HG02588 (cell line): Measurements from ENCODE around the gene TIMM44.
"Not testable (repeated sequence)": the region's sequence is repeated elsewhere in the genome, so short reads cannot be mapped to it uniquely, and the experiment has no call there.

ENCODE experiments used
- ATAC-seq: cut with Tn5 transposase; IDR thresholded peaks from one replicate; pipeline ENCODE4 v1.9.1; 2021; ENCODE audit warnings: mild to moderate bottlenecking, moderate library complexity; ENCODE audit not compliant: unreplicated experiment

The TIMM44 gene

DNA sequence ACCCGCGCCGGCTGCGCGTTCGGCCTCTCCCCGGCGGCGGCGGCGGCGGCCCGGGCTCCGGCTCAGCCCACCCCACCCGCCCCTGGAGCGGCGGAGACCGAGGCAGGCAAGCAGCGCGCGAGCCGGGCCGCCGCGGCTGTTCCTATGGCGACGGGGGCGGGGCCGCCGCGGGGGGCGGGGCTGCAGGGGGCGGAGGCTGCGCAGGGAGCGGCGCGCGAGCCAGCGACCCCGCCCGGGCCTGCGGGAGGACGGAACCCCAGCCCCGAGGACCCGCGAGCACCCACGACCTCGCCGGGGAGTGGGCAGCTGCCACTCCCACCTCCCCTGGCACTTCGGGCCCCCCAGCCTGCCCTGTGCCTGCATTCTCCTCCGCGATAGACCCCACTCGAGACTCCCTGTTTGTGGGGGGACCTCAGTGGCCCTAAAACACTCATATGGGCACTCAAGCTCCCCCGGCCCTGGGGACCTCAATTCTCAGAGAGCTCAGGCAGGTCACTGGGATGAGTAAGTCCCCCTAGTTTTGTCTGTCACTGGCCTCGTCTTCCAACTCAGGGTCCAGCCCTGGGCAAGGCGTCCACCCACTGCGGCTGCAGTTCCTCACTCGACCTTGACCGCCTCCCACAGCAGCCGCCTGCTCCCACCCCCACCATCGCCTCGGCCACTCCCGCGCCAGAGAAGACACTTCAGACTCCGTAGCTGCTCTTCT is 17.3 kb downstream of the TIMM44 start, which contains the start of gene CTXN1:
CTXN1 (minus strand) TSS at position 115 of the 706 bp plus-strand sequence. CDS start 597 bp downstream, outside the sequence.
- no peak for ATAC-seq

DNA sequence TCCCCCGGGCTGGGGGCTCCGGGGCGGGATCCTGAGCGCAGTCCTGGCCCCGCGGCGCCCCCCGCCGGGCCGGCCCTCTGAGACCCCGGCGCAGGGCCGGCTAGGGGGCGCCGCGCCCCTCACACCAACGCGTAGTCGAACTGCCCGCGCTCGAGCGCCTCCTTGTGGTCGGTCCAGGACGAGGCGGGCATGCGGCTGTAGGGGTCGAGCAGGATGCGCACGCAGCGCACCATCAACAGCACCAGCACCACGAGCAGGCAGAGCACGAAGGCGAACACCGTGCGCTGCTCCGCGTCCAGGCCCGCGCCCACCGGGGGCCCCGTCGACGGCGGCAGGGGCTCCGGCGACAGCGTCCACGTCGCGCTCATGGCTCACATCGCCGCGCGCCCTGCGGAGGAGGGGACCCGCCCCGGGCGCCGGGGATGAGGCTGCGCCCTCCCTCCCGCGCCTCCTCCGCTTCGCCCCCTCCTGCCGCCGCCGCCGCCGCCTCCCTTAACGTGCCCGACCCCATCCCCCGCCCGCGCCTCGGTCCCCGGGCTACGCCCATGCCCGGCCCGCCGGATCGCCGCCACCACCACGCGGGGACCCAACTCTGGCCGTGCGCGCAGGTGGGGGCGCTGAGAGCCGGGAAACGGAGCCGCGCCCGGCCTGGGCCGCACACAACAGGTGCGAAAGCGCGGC is 18.2 kb downstream of the TIMM44 start:
- no peak for ATAC-seq

DNA sequence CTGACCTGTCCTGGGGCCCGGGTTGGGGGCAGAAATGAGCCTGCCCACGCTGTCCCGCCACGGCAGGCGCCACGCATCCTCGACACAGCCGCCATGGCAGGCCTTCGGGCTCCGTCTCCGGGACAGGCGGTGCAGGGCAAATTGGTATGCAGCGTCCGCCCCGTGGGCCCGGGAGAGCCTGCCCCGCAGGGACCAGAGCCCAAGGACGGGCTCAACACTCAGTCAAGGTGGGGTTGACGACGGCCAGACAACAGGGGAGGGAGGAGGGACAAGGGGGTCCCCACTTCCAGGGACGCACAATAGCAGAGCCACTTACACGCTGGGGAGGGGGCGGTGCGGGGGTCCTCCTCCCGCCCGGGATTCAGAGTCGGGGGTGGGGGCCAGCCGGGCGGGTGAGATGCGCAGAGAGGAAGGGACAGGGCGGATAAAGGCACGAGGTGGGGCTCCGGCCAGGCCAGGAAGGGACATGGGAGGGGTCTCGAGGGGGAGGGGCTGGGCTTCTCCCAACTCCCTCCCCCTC is 18.8 kb downstream of the TIMM44 start:
- ATAC-seq = no peak

DNA sequence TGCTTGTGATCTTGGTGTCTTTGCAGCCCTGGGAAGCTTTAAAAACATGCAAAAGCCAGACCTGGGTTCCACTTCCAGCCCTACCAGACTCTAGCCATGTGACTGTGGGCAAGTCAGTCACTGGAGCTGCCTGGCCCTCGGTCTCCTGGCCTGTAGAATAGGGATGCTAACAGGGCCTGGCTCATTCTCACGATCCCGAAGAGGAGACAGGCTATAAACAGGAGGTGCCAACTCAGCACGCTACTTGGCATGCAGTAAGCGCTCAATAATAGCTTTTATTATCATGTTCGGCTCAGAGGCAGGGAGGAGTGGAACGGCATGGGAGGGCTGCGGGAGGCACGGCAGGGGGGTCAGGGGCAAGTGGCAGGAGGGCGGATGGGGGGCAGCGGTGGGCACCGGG is 19.2 kb downstream of the TIMM44 start:
- no peak for ATAC-seq

DNA sequence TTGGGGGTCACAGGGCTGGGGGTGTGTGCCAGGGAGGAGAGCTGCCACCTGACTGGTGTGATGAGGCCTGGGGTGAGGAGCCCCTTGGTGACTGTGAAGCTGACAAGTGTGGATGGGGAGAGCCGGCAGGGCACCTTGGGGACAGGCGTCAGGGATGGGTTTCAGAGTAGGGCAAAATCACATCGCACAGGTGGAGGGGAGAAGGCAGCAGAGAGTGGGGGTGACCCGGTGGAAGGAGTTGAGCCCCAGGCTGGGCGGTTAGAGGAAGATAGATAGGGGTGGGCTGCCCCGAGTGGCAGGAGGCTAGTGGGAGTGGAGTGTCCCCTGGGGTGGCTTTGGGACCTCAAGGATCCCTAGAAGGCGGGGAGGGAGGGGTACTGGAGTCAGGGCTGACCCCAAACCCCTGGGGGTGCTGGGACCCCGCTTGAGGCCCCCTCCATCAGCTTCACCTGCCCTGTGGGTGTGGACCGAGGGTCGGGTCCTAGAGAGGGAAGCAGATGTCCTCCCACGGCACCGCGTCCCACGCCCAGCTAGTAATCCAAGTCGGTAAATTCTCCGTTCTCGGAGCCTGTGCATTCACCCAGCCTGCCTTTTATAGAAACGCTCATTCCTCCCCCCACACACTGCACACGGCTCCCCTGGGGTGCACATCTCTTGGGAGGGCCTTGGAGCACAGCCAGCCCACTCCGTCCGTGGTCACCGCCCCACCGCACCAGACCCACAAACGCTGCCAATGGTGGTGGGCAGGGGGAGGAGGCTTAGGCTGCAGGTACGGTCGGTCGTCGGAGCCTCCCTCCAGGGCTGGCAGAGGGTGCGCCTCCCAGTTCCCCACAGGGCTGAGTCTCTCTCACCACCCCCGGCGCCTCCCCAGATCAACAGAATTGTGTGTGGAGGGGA is 19.9 kb downstream of the TIMM44 start:
- ATAC-seq = no peak

DNA sequence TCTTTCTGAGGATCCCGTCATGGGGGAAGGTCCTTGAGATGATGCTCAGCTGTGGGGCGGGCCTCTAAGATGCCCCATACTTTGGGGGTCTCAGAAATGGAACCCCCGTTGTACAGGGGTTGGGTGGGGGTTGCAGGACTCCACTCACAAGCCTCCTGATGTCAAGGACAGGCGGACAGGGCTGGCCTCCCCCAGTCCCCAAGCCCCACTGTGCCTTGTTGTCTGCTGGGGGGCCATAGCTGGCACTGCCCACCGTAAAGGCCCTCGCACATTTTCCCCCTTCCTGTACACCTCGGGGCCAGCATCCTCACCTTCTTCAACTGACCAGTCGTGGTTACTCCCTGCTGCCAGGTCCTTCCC is 20.6 kb downstream of the TIMM44 start:
- no peak for ATAC-seq

DNA sequence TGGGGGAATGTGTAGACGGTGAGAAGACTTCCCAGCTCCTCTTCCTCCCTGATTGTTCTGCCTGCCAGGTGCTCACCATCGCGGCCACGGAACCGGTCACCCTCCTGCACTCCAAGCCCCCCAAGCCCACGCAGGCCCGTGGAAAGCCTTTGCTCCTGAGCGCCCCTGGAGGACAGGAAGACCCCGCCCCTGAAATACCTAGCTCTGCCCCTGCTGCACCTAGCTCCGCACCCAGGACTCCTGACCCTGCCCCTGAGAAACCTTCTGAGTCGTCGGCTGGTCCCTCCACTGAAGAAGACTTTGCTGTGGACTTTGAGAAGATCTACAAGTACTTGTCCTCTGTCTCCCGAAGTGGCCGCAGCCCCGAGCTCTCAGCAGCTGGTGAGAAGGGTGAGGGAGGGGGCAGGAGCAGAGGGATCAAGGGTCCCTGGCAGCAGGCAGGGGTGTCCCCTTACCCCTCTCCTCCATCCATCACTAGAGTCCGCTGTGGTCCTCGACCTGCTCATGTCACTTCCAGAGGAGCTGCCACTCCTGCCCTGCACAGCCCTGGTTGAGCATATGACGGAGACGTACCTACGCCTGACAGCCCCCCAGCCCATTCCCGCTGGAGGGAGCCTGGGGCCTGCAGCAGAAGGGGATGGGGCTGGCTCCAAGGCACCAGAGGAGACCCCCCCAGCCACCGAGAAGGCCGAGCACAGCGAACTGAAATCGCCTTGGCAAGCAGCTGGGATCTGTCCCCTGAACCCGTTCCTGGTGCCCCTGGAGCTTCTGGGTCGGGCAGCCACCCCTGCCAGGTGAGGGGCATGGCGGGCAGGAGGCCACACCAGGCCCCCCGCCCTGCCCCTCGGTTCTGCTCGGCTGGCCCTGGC is 21.3 kb downstream of the TIMM44 start:
- ATAC-seq = no peak

DNA sequence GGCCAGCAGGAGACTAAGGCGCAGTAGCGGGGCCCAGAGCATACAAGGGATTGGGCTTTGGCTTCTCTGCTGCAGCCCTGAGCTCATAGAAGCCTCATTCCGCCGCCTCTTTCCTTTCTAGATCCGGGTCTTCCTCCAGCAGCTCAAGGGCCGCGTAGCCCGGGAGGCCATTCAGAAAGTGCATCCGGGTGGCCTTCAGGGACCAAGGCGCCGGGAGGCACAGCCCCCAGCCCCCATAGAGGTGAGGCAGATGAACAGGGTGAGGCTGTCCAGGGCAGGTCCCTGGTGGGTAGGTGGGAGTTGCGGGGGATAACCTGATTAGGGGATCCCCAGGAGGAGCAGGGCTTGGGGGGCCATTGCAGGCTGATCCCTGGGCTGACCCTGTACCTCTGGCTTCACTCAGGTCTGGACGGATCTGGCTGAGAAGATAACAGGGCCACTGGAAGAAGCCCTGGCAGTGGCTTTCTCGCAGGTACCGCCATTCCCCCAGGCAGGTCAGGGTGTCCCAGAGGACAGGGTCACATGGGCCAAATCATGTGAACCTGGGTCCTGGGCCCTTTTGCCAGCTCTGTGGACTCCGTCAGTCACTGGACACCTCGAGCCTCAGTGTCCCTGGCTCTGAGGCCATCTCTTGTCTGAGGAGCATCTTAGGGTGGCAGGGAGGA is 22.0 kb downstream of the TIMM44 start:
- no peak for ATAC-seq

DNA sequence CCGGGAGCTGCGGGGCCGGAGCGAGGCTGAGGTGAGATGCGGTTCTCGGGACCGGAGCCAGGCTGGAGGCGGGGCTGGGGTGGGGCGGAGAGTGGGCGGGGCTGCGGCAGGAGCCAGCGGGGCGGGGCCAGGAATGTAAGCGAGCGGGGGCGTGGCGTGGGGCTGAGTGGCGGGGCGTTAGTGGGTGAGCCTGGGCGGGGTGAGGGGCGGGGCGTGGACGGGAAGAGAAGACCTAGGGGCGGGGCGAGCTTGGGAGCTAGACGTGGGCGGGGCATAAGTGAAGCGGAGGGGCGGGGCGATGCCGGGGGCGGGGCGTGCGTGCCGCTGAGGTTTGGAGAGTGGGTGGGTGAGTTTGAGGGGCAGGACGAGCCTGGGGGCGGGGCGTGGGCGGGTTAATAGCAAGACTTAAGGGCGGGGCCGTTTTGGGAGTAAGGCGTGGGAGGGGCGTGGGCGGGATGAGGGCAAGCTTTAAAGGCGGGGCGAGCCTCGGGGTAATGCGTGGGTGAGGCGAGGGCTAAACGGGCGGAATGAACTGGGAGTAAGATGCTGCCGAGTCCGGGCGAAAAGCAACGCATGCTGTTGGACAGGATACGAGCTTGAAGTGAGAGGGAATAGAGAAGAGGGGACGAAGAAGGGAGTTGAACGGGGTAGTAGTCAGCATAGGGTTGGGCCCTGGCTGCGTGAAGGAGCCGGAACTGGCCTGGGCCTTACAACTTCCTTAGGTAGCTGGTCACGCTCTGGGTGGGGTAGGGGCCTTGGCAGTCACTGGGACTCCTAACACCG is 22.8 kb downstream of the TIMM44 start:
- ATAC-seq = peak; percentile 39

DNA sequence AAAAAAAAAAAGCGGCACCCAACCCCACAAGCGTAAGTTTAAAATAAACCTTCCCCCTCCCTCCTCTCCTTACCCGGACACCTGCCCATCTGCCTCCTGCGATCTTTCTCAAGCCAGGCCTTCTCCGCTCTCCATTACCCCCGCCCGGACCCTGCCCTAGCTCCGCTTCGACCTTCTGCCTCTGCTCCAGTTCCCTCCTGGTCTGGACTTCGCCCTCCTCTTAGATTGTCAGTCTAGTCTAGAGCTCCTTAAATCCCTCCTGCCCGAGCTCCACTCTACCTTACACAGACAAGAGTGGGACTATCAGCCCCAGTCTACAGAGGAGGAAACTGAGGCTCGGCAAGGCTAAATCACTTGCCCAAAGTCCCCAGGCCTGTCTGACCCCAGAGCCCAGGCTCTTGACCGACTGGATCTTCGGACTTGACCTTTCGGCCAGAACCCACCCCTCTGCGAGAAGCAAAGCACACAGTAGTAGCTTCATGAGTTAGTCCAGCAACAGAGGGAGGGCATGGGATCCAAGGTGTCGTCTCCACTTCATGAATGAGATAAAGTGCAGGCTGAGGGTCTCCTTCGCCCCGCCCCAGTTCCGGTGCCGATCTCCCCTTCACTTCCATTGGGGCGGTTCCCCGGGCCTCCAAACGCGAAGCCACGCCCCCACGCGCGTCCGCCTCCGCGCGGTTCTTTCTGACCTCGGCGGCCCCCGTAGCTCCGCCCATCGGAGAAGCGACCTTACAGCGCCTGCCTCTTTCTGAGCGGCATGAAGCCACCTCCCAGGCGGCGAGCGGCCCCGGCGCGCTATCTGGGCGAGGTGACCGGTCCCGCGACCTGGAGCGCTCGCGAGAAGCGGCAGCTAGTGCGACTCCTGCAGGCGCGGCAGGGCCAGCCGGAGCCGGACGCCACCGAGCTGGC is 23.6 kb downstream of the TIMM44 start, which contains the start of gene SNAPC2:
SNAPC2 (plus strand) TSS at position 729 of the 909 bp plus-strand sequence; CDS start at position 758, 29 bp downstream.
- ATAC-seq = peak; percentile 52

DNA sequence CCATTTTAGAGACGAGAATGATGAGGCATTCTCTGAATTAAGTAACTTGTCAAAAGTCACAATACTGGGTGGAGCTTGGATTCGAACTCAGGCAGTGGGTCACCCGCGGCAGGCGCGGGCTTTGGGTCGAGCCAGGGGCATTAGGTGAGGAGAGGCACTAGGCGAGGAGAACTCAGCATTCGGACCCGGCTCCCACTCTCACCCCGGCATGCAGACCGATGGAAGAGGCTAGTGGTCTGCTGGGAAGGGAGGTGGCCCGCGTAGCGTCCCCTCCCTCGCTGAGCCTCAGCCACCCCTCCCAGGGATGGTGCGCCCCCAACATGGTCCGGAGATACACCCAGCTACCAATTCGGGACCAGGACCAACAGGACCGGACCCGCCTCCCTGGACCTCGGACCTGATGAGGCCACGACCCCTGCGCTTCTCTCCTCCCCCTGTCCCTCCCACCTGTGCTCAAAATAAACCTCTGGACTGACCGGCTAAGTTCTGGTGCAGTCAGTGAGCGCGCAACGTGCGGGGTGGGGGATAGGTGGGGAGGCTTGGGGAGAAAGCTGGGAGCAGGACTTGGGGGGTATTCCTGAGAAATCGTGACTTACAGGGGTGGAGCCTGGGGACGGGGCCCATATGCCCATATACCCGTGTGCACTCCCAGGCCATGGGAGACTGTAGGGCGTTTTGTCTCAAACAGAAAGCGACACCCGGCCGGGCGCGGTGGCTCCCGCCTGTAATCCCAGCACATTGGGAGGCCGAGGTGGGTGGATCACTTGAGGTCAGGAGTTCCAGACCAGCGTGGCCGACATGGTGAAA is 24.6 kb downstream of the TIMM44 start:
- ATAC-seq = no peak

DNA sequence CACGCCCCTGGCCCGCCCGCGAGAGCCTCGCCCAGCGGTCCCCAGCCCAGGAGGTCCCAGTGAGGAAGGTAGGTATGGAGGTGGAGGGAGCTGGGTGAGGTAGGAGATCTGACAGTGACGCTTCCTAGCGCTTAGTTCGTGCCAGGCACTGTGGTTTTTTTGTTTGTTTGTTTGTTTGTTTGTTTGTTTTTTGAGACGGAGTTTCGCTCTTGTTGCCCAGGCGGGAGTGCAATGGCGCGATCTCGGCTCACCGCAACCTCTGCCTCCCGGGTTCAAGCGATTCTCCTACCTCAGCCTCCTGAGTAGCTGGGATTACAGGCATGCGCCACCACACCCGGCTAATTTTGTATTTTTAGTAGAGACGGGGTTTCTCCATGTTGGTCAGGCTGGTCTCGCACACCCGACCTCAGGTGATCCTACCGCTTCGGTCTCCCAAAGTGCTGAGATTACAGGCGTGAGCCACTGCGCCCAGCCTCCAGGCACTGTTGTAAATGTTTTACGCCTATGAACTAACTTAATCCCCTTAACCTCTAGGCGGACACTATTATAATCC is 25.3 kb downstream of the TIMM44 start:
- not testable (repeated sequence) for ATAC-seq

DNA sequence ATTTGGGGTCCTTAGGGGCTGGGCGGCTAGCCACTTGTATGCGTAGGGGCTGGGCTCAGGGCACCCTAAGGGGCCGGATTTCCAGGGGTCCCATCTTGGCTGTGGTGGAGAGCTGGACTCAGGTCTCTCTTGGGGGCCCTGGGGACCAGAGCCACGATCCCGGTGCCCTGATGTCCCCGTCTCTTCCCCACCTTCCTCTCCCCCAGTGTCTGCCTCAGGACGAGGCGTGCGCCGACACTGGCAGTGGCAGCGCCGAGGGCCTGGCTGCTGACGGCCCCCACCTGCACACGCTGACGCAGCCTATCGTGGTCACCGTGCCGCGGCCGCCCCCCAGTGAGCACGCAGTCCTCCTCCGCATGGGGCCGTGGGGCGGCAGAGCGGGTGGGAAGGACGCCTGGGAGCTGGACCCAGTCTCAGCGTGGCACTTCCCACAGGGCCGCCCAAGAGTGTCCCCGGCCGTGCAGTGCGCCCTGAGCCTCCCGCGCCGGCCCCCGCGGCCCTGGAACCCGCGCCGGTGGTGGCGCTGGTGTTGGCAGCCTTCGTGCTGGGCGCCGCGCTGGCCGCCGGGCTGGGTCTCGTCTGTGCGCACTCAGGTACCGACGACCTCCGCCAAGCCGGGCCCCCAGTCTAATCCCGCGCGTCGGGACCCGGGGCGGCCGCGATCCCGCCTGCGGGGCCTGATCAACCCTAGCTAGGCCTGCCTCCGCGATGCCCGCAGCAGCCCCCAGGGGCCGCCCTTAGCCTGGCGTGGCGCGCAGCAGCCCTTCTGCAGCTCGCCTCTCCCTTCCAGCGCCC is 26.0 kb downstream of the TIMM44 start:
- ATAC-seq = no peak

DNA sequence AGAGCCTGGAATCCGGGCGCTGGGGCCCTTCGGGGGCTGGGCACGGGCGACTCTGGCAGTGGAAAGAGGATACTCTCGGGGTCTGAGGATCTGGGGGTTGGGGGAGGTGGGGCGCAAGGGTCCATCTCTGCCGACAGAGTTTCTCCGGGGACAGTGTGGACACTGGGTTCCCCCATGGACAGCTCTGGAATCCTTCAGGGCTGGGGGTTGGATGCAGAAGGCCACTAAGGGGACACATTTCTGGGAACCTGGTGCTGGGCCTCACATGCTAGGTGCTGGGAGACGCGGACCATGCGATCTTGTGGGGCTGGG is 26.6 kb downstream of the TIMM44 start:
- no peak for ATAC-seq

DNA sequence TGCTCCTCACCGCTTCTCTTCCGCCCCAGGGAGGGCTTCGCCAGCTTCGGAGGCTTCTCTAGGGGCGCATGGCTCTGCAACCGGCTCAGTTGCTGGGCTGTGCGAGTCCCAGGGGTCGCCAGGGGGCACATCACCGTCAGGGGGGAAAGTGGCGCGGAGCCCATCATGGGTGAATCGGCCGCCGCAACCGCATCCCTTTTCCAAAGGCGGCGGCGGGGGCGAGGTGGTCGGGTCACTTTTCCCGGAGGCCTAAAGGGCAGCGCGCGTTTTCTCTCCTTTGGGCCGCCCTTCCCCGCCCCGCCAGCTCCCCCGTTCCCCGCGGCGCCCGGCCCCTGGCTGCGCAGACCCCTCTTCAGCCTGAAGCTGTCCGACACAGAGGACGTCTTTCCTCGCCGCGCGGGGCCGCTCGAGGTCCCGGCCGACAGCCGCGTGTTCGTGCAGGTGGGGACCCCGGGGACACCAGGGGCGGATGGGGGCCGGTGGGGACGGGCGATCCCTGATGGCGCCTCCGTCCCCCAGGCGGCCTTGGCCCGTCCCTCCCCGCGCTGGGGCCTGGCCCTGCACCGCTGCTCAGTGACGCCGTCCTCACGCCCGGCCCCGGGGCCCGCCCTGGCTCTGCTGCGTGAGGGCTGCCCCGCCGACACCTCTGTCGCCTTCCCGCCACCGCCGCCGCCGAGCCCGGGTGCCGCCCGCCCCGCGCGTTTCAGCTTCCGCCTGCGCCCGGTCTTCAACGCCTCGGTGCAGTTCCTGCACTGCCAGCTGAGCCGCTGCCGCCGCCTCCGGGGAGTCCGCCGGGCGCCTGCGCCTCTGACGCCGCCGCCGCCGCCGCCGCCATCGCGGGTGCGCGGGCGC is 27.1 kb downstream of the TIMM44 start:
- ATAC-seq = no peak
